Measurements from ENCODE around the gene GGT5.

- TF ChIP-seq POLR2A (IDR thresholded peaks at IDR 0.05) (no peak), CTCF (IDR thresholded peaks at IDR 0.05 in 4 of 5, conservative IDR thresholded peaks at IDR 0.05 in 1 of 5) (no peak)
These were observed 37.4 kb downstream of the GGT5 start for GRCh38 chr22:24207264-24208011.
